Colonic mucosa (tissue), 4 donors: ENCODE data around the gene DAB2IP. TPM values are rescaled to one million over a fixed set of nuclear protein-coding genes. Genes with fewer than 3 reads are reported as not detected.
A peak's percentile ranks its signal among the peaks of the same experiment; 100 is the strongest.

Experiments
- DNase-seq: peaks from one replicate; pipeline ENCODE4 v3.0.0-alpha.2; 2020
- H3K27ac ChIP-seq: fragments of 200-600 bp; one replicate; pipeline ENCODE4 v1.8.0; 2021
- H3K27me3 ChIP-seq: fragments of 200-600 bp; one replicate; pipeline ENCODE4 v1.8.0; 2021
- H3K36me3 ChIP-seq: fragments of 200-600 bp; one replicate; pipeline ENCODE4 v1.8.0; 2021
- H3K4me1 ChIP-seq: fragments of 200-600 bp; one replicate; pipeline ENCODE4 v1.8.0; 2021; ENCODE audit warnings: mild to moderate bottlenecking
- H3K4me3 ChIP-seq: fragments of 200-600 bp; one replicate; pipeline ENCODE4 v1.8.0; 2021
- H3K9ac ChIP-seq, 2 donors: one replicate each; pipeline ENCODE4 v1.7.0; 2013; ENCODE audit warnings: control low read depth in 2 of 2, low read depth in 2 of 2, low read length in 2 of 2
- H3K9me3 ChIP-seq: fragments of 200-600 bp; one replicate; pipeline ENCODE4 v1.8.0; 2021
- CTCF ChIP-seq: fragments of 200-600 bp; IDR thresholded peaks from one replicate; pipeline ENCODE4 v1.8.0; 2022; ENCODE audit warnings: antibody characterized with exemption, mild to moderate bottlenecking
- intact Hi-C: fragments of 100-400 bp; cut with DNase I; formaldehyde crosslinking; loops from one replicate; pipeline ENCODE4 v1.14.1; 2022
- total RNA-seq, 2 donors: library from RNA; stranded (reverse); fragmentation: NEBNext Ultra II Directional in 1 of 2; extraction: Animal tissue kit (Norgen Biotek cat#: 25700) in 1 of 2; gene quantifications; one replicate each; pipeline ENCODE4 v1.2.1, GENCODE V29; 2021
- donor health status: healthy.
- donor health status: DM: no; HTN: no; CAD: no.
- donor health status: DM: no; HTN: no; CAD: no.

The DAB2IP gene
- 100 to 1,000 TPM; 126 to 130 TPM for total RNA-seq

- H3K27me3 ChIP-seq, result no peaks in the 10 kb centered on the region
- intact Hi-C loops, result no loop called here
- peak within 1 kb of the TSS; percentile 60 for H3K4me3 ChIP-seq
- no peaks in the 10 kb centered on the region for H3K9me3 ChIP-seq
- DNase-seq, result peak; percentile 71
- peak within 1 kb of the TSS; percentile 90 for H3K27ac ChIP-seq
- TF ChIP-seq CTCF, result no peak
- H3K36me3 ChIP-seq, result no peaks in the 10 kb centered on the region
- H3K4me1 ChIP-seq, result peaks cover 14% of the 10 kb centered on the region
- peak within 1 kb of the TSS; percentile 96 to 99 for H3K9ac ChIP-seq
These were observed at the start of gene DAB2IP for GRCh38 chr9:121651295-121652020. Gene DAB2IP, plus strand, starts transcription at chr9:121651634. Its CDS starts 142 bp downstream, at chr9:121651776.

- Histone ChIP-seq H3K27ac (no peak overlapping the region), H3K9ac (no peak overlapping the region), H3K36me3 (no peaks in the 10 kb centered on the region), H3K4me1 (no peaks in the 10 kb centered on the region), H3K9me3 (no peaks in the 10 kb centered on the region), H3K4me3 (no peak overlapping the region), H3K27me3 (no peaks in the 10 kb centered on the region)
- TF ChIP-seq CTCF, result no peak
- DNase-seq, result no peak
- intact Hi-C loops, result no loop called here
These were observed 48.4 kb upstream of the DAB2IP start for GRCh38 chr9:121603028-121603427.

GRCh38 chr9:121604242-121604641, 47.2 kb upstream of the DAB2IP start:
- DNase-seq, result no peak
- Histone ChIP-seq H3K9me3 (no peaks in the 10 kb centered on the region), H3K36me3 (no peaks in the 10 kb centered on the region), H3K27me3 (no peaks in the 10 kb centered on the region), H3K27ac (no peak overlapping the region), H3K4me1 (no peaks in the 10 kb centered on the region), H3K9ac (no peak overlapping the region), H3K4me3 (no peak overlapping the region)
- intact Hi-C loops, result no loop called here
- no peak for TF ChIP-seq CTCF

GRCh38 chr9:121604654-121605053, 46.8 kb upstream of the DAB2IP start:
- Histone ChIP-seq H3K9ac (no peak overlapping the region), H3K27me3 (no peaks in the 10 kb centered on the region), H3K27ac (no peak overlapping the region), H3K9me3 (no peaks in the 10 kb centered on the region), H3K4me1 (no peaks in the 10 kb centered on the region), H3K4me3 (no peak overlapping the region), H3K36me3 (no peaks in the 10 kb centered on the region)
- no peak for DNase-seq
- intact Hi-C loops, result no loop called here
- TF ChIP-seq CTCF, result no peak

- no peak overlapping the region for H3K9ac ChIP-seq
- no peak overlapping the region for H3K27ac ChIP-seq
- H3K36me3 ChIP-seq, result no peaks in the 10 kb centered on the region
- peaks cover 4% of the 10 kb centered on the region for H3K4me1 ChIP-seq
- H3K27me3 ChIP-seq, result no peaks in the 10 kb centered on the region
- intact Hi-C loops, result no loop called here
- DNase-seq, result no peak
- no peak overlapping the region for H3K4me3 ChIP-seq
- TF ChIP-seq CTCF, result no peak
- no peaks in the 10 kb centered on the region for H3K9me3 ChIP-seq
These were observed 43.8 kb upstream of the DAB2IP start for GRCh38 chr9:121607434-121608167.
